Left ventricle myocardium inferior (tissue), 1 donor: Measurements from ENCODE around the gene NRG3. TPM values are rescaled to one million over a fixed set of nuclear protein-coding genes. Genes with fewer than 3 reads are reported as not detected.

Source experiments
- DNase-seq: peaks from one replicate; pipeline ENCODE4 v3.0.0-alpha.2; 2020
- H3K27ac ChIP-seq: fragments of 200-600 bp; replicated peaks from 2 replicates; pipeline ENCODE4 v1.8.0; 2021
- H3K27me3 ChIP-seq: fragments of 200-600 bp; 2 replicates; pipeline ENCODE4 v1.8.0; 2021; ENCODE audit warnings: low read depth
- H3K36me3 ChIP-seq: fragments of 200-600 bp; 2 replicates; pipeline ENCODE4 v1.8.0; 2021
- H3K4me1 ChIP-seq: fragments of 200-600 bp; 2 replicates; pipeline ENCODE4 v1.8.0; 2021
- H3K4me3 ChIP-seq: fragments of 200-600 bp; 2 replicates; pipeline ENCODE4 v1.8.0; 2021; ENCODE audit warnings: mild to moderate bottlenecking, moderate library complexity
- H3K9me3 ChIP-seq: fragments of 200-600 bp; replicated peaks from 2 replicates; pipeline ENCODE4 v1.8.0; 2021
- intact Hi-C: fragments of 100-400 bp; cut with micrococcal nuclease; formaldehyde crosslinking; loops from one replicate; pipeline ENCODE4 v1.11.0; 2022
- total RNA-seq: library from RNA; stranded (reverse); fragmentation: NEBNext Ultra II Directional; extraction: Animal tissue kit (Norgen Biotek cat#: 25700); gene quantifications from one replicate; pipeline ENCODE4 v1.2.1, GENCODE V29; 2021
- TF ChIP-seq, protein P1 (sequence below): fragments of 200-600 bp; IDR thresholded peaks from 2 replicates; pipeline ENCODE4 v1.8.0; 2021; ENCODE audit warnings: antibody characterized with exemption, mild to moderate bottlenecking, borderline replicate concordance
- donor health status: DM: no; HTN: yes; CAD: no; lungs with severe emphysema.

The NRG3 gene
- total RNA-seq, 1 donor from 2014 or later = 0.11 TPM

DNA sequence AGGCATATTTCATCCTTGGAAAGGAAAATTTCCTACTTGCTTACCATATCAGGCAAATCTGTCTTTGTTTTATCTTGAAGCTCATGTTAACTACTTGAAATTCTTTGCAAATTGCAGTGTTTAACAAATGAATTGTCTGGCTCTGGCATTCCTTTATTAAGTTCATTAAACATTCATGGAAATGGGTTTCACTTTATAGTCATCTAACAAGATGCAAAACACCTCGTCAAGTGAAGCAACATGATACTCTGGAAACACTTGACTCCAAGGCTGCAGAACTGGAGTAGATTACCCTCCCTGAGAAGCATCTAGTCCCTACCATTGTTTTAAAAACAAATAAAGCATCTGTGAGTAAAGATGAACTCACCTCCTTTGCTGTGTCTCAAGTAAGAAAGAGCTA lies 1086.9 kb downstream of the NRG3 start:
- intact Hi-C loops = no loop called here
- Histone ChIP-seq H3K9me3 (no peaks in the 10 kb centered on the region), H3K36me3 (no peaks in the 10 kb centered on the region), H3K27me3 (no peaks in the 10 kb centered on the region), H3K4me1 (no peaks in the 10 kb centered on the region), H3K27ac (no peak overlapping the region), H3K4me3 (no peak overlapping the region)
- DNase-seq = no peak
- TF ChIP-seq, protein P1, sequence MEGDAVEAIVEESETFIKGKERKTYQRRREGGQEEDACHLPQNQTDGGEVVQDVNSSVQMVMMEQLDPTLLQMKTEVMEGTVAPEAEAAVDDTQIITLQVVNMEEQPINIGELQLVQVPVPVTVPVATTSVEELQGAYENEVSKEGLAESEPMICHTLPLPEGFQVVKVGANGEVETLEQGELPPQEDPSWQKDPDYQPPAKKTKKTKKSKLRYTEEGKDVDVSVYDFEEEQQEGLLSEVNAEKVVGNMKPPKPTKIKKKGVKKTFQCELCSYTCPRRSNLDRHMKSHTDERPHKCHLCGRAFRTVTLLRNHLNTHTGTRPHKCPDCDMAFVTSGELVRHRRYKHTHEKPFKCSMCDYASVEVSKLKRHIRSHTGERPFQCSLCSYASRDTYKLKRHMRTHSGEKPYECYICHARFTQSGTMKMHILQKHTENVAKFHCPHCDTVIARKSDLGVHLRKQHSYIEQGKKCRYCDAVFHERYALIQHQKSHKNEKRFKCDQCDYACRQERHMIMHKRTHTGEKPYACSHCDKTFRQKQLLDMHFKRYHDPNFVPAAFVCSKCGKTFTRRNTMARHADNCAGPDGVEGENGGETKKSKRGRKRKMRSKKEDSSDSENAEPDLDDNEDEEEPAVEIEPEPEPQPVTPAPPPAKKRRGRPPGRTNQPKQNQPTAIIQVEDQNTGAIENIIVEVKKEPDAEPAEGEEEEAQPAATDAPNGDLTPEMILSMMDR = no peak

DNA sequence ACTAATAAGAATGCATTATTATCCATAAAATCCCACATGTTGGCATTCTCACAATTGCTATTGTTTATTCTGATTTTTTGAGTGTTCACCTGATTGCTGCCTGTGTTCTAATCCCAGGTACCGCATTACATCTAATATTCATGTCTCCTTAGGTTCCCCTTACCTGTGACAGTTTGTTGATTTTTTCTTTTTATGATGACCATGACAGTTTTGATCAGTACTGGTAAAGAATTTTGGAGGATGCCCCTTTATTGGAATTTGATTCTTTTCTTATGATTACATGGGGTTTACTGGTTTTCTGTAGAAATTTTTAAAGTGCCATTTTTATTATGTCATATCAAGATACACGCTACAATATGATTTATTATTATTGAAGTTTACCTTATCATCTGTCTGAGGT lies 1091.1 kb downstream of the NRG3 start:
- TF ChIP-seq, protein P1 = no peak

DNA sequence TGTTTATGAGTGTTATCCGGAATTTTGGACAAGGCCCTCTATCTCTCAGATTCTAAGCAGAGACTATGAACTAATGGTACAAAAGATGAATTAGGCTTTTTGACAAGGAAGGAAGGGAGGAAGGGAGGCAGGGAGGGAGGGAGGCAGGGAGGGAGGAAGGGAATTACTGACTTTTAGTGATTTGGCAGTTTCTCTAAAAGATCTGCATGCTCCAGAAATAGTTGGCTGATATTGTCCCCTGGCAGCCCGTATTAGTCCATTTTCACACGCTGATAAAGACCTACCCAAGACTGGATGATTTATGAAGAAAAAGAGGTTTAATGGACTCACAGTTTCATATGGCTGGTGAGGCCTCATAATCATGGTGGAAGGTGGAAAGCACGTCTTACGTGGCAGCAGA lies 1093.5 kb downstream of the NRG3 start:
- intact Hi-C loops = no loop called here

More for the DNA sequence above, 1091.1 kb downstream of the NRG3 start:
- DNase-seq = no peak
- intact Hi-C loops = no loop called here
- Histone ChIP-seq H3K9me3 (no peaks in the 10 kb centered on the region), H3K27me3 (no peaks in the 10 kb centered on the region), H3K4me3 (no peak overlapping the region), H3K4me1 (no peaks in the 10 kb centered on the region), H3K36me3 (no peaks in the 10 kb centered on the region), H3K27ac (no peak overlapping the region)

DNA sequence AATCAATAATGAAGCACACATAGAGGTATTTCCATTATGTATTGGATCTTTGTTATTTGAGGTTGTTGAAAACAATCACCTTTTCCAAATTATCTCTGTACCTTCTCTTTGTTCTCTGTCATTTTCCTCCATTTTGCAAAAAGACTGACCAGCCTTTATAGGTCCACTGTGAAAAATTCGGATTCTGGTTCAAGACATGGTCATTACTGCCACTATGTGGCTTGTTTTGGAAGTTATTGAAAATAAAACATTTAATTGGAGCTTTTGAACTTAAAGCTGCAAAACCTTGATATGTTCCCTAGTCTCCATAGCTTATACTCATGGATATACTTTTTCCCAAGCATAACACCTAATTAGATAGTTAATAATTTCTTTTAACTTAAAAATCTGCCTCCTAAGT lies 1094.4 kb downstream of the NRG3 start:
- TF ChIP-seq, protein P1 = no peak
- no peaks in the 10 kb centered on the region for H3K4me1 ChIP-seq
- no peak overlapping the region for H3K4me3 ChIP-seq
- H3K9me3 ChIP-seq = no peaks in the 10 kb centered on the region
- no peak overlapping the region for H3K27ac ChIP-seq
- no peak for DNase-seq
- no peaks in the 10 kb centered on the region for H3K36me3 ChIP-seq
- H3K27me3 ChIP-seq = no peaks in the 10 kb centered on the region
- intact Hi-C loops = no loop called here

More for the DNA sequence above, 1093.5 kb downstream of the NRG3 start:
- no peak for DNase-seq
- Histone ChIP-seq H3K4me1 (no peaks in the 10 kb centered on the region), H3K4me3 (no peak overlapping the region), H3K36me3 (no peaks in the 10 kb centered on the region), H3K27me3 (no peaks in the 10 kb centered on the region), H3K9me3 (no peaks in the 10 kb centered on the region), H3K27ac (no peak overlapping the region)
- TF ChIP-seq, protein P1 = no peak

DNA sequence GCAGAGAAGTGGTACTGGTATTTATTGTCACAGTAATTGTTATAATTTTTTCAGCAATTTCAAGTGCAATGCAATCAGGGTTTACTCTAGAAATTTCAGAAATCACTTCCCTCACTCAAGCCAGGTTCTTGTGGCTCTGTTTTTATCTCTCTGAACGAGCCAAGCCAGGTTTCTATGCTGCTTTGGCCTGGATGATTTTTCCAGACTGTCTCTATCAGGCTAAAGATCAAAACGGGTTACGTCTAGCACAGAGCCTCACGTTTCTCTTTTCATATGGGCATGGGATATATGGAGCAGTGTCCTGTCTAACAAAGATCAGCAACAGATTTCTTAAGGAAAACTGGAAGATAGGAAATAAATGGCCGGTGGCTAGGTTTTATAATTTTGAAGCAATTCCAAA lies 1105.3 kb downstream of the NRG3 start:
- Histone ChIP-seq H3K36me3 (no peaks in the 10 kb centered on the region), H3K27me3 (no peaks in the 10 kb centered on the region), H3K9me3 (no peaks in the 10 kb centered on the region), H3K27ac (no peak overlapping the region), H3K4me3 (no peak overlapping the region), H3K4me1 (no peaks in the 10 kb centered on the region)
- intact Hi-C loops = no loop called here
- DNase-seq = no peak
- TF ChIP-seq, protein P1 = no peak
